Left lung (tissue), 10 donors: ENCODE measurements around the gene MAB21L2. TPM values are rescaled to one million over a fixed set of nuclear protein-coding genes. Genes with fewer than 3 reads are reported as not detected.

Experiments used
- ATAC-seq: fragments of 200-7000 bp; cut with Tn5 transposase; one replicate; pipeline ENCODE4 v1.9.1; 2020; ENCODE audit warnings: moderate library complexity
- DNase-seq, 4 donors: peaks; one replicate each; pipeline ENCODE4 v3.0.0-alpha.2; 2013 to 2020
- H3K27ac ChIP-seq, 2 donors: fragments of 200-600 bp; sonication (generic) in 1 of 2; one replicate each; pipeline versions ENCODE4 v1.5.0 to v1.8.0; 2020 to 2021
- H3K27me3 ChIP-seq, 2 donors: fragments of 200-600 bp; sonication (generic) in 1 of 2; one replicate each; pipeline versions ENCODE4 v1.5.0 to v1.8.0; 2020 to 2021
- H3K36me3 ChIP-seq, 2 donors: fragments of 200-600 bp; sonication (generic) in 1 of 2; one replicate each; pipeline versions ENCODE4 v1.5.0 to v1.8.0; 2020 to 2021
- H3K4me1 ChIP-seq, 2 donors: fragments of 200-600 bp; one replicate each; pipeline ENCODE4 v1.8.0; 2021
- H3K4me3 ChIP-seq, 2 donors: fragments of 200-600 bp; sonication (generic) in 1 of 2; one replicate each; pipeline versions ENCODE4 v1.5.0 to v1.8.0; 2020 to 2021; ENCODE audit warnings: mild to moderate bottlenecking in 1 of 2
- H3K9me3 ChIP-seq, 2 donors: fragments of 200-600 bp; sonication (generic) in 1 of 2; one replicate each; pipeline versions ENCODE4 v1.5.0 to v1.8.0; 2020 to 2021
- CTCF ChIP-seq, 2 donors: fragments of 200-600 bp; sonication (generic) in 1 of 2; IDR thresholded peaks; one replicate each; pipeline versions ENCODE4 v1.5.0 to v1.8.0; 2021; ENCODE audit warnings: antibody characterized with exemption in 2 of 2
- intact Hi-C, 2 donors: fragments of 100-400 bp; cut with DNase I; formaldehyde crosslinking; loops; one replicate each; pipeline versions ENCODE4 v1.11.2 to v1.14.2; 2022
- polyA plus RNA-seq, 6 donors: library from polyadenylated mRNA; unstranded; fragments of 120-200 nt; gene quantifications; one replicate each; pipeline ENCODE4 v1.2.1, GENCODE V29; 2013; ENCODE audit not compliant: insufficient read length in 6 of 6
- total RNA-seq, 2 donors: library from RNA; stranded (reverse); fragmentation: NEBNext Ultra II Directional; extraction: Animal tissue kit (Norgen Biotek cat#: 25700); gene quantifications; one replicate each; pipeline ENCODE4 v1.2.1, GENCODE V29; 2021
- donor health status: DM: no; HTN: yes; CAD: no.
- donor health status: DM: no; HTN: no; CAD: no.

MAB21L2 gene
- total and polyA plus RNA-seq, 8 donors: 0.06 to 0.07 (median 0.07) TPM; not detected in 5

GRCh38 chr4:150625033-150625432 is 43.1 kb downstream of the MAB21L2 start:
- no peak overlapping the region for H3K4me3 ChIP-seq
- ATAC-seq: peak; percentile 84
- intact Hi-C loops: no loop called here
- H3K36me3 ChIP-seq: no peaks in the 10 kb centered on the region
- no peaks in the 10 kb centered on the region for H3K27me3 ChIP-seq
- no peaks in the 10 kb centered on the region for H3K9me3 ChIP-seq
- H3K4me1 ChIP-seq: no peaks in the 10 kb centered on the region
- TF ChIP-seq CTCF (IDR thresholded peaks at IDR 0.05): no peak
- no peak overlapping the region for H3K27ac ChIP-seq
- peak in 1 of 4 donors; percentile 40 for DNase-seq

GRCh38 chr4:150628073-150628472 is 46.1 kb downstream of the MAB21L2 start:
- Histone ChIP-seq H3K36me3 (no peaks in the 10 kb centered on the region), H3K9me3 (peaks cover 0 to 8% of the 10 kb centered on the region in 2 donors), H3K27me3 (no peaks in the 10 kb centered on the region), H3K27ac (no peak overlapping the region), H3K4me3 (no peak overlapping the region), H3K4me1 (no peaks in the 10 kb centered on the region)
- DNase-seq: no peak
- TF ChIP-seq CTCF (IDR thresholded peaks at IDR 0.05): no peak
- intact Hi-C loops: no loop called here
- no peak for ATAC-seq

- TF ChIP-seq CTCF (IDR thresholded peaks at IDR 0.05): no peak
- Histone ChIP-seq H3K27me3 (no peaks in the 10 kb centered on the region), H3K36me3 (peaks cover 0 to 5% of the 10 kb centered on the region in 2 donors), H3K9me3 (peaks cover 0 to 16% of the 10 kb centered on the region in 2 donors), H3K4me3 (no peak overlapping the region), H3K27ac (no peak overlapping the region), H3K4me1 (no peaks in the 10 kb centered on the region)
- ATAC-seq: no peak
- DNase-seq: no peak
- intact Hi-C loops: no loop called here
These were observed 50.7 kb downstream of the MAB21L2 start for GRCh38 chr4:150632639-150633038.
